GM10248 (cell line): Measurements from ENCODE around the gene IRAK4.
"Not testable (repeated sequence)": the region's sequence is repeated elsewhere in the genome, so short reads cannot be mapped to it uniquely, and the experiment has no call there.

Experiments
- CTCF ChIA-PET: fragments of 300-600 bp; sonication (Branson Sonifier 250); formaldehyde crosslinking; extraction: SDS; loops from one replicate; lab custom pipeline; 2021; ENCODE audit warnings: antibody characterized with exemption; lab: Yijun Ruan, JAX
- POLR2A ChIA-PET: fragments of 350-650 bp; sonication (Branson Sonifier 250); formaldehyde crosslinking; extraction: SDS; loops from one replicate; lab custom pipeline; 2020; ENCODE audit warnings: antibody characterized with exemption; lab: Yijun Ruan, JAX
- DNase-seq: peaks from one replicate; pipeline ENCODE4 v3.0.0; 2012; ENCODE audit errors: extremely low spot score
- TF ChIP-seq, protein P1 (sequence below): IDR thresholded peaks from 2 replicates; pipeline ENCODE4 v1.5.1; 2012; ENCODE audit warnings: mild to moderate bottlenecking, low read depth; ENCODE audit errors: extremely low read depth, missing control alignments, control extremely low read depth

IRAK4 gene

DNA sequence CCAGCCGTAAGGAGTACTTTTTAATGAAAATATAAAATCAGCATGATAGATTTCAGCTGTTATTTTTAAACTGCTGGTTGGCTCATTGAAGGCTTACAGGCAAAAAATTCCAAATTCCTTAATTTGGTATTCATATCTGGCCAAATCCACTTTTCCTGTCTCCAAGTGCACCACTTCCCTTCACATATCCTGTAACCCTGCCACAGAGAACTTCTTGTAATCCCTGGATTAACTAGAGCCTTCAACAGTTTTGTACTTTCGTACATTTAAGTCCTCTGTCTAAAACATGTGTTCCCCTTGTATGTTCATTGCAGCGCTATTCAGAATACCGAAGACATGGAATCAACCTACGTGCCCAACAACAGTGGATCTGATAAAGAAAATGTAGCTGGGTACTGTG lies 9.7 kb upstream of the IRAK4 start:
- no peak for DNase-seq
- CTCF ChIA-PET: no interaction called here
- POLR2A ChIA-PET: no interaction called here
- TF ChIP-seq, protein P1, sequence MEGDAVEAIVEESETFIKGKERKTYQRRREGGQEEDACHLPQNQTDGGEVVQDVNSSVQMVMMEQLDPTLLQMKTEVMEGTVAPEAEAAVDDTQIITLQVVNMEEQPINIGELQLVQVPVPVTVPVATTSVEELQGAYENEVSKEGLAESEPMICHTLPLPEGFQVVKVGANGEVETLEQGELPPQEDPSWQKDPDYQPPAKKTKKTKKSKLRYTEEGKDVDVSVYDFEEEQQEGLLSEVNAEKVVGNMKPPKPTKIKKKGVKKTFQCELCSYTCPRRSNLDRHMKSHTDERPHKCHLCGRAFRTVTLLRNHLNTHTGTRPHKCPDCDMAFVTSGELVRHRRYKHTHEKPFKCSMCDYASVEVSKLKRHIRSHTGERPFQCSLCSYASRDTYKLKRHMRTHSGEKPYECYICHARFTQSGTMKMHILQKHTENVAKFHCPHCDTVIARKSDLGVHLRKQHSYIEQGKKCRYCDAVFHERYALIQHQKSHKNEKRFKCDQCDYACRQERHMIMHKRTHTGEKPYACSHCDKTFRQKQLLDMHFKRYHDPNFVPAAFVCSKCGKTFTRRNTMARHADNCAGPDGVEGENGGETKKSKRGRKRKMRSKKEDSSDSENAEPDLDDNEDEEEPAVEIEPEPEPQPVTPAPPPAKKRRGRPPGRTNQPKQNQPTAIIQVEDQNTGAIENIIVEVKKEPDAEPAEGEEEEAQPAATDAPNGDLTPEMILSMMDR: no peak

DNA sequence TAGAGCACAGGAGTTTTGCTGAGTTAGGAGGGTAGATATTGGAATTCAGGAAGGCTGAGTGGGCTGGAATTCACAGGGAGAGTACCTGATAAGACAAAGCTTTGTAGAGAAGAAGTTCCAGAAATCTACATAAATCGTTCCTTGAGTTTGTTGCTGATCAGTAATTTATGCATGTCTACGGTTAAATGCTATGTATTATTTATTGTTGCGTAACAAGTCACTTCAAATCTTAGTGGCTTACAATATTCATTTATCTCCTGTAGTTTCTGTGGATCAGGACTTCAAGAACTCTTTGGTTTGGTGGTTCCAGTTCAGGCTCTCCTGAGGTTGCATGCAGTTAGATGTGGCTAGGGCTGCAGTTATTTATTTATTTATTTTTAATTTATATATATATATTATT lies 7.9 kb upstream of the IRAK4 start:
- CTCF ChIA-PET: no interaction called here

DNA sequence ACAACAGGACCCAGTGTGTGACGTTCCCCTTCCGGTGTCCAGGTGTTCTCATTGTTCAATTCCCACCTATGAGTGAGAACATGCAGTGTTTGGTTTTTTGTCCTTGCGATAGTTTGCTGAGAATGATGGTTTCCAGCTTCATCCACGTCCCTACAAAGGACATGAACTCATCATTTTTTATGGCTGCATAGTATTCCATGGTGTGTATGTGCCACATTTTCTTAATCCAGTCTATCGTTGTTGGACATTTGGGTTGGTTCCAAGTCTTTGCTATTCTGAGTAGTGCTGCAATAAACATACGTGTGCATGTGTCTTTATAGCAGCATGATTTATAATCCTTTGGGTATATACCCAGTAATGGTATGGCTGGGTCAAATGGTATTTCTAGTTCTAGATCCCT lies 7.4 kb upstream of the IRAK4 start:
- DNase-seq, POLR2A ChIA-PET, CTCF ChIA-PET: not testable (repeated sequence)

More for the DNA sequence above, 7.9 kb upstream of the IRAK4 start:
- TF ChIP-seq, protein P1: no peak
- POLR2A ChIA-PET: no interaction called here
- no peak for DNase-seq

DNA sequence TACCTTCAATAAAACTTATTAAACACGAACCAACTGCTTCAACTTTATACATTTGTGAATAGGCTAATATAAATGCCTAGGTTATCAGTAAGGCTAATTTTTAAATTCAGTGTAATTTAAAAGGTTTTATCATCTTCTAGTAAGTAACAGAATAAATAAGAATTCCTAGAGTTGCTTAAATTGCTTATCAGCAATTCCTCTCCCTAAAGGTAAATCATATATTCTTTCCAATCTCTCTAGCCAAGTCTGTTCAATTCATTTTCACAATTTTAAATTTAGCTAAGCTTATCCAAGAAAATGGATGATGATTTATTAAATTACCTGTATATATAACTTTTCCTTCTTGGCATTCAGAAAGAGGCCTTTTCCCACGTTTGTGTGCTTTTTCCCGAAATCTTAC lies 4.7 kb upstream of the IRAK4 start:
- CTCF ChIA-PET: no interaction called here
- POLR2A ChIA-PET: no interaction called here
- TF ChIP-seq, protein P1: no peak
- no peak for DNase-seq

DNA sequence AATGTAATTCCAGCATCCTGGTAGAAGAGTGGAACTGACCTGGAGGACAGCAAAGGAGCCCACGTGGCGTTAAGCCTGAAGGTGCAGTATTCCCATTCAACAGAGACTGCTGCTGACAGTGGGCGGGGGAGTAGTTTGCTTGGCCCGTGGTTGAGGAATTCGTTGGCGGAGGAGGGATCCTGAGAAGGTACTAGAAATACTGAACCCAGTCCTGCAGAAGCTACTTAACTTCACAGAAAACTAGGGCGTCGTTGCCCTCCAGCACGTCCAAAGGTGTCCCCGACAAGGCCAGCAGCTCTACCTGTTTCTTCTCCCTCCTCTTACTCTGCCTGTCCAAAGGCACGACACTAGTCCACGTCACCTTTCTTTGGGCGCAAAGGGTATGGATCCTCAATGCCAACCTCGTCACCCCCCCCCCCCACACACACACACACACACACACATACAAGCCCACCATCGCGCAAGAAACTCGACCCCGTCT lies 464 bp upstream of the IRAK4 start:
- POLR2A ChIA-PET: no interaction called here
- TF ChIP-seq, protein P1: no peak
- no peak for DNase-seq
- CTCF ChIA-PET: interaction anchor here (1.0 to 1.9 kb wide), 2 partner anchors 10 to 12 kb away, joined by 4 to 11 read pairs; no protein-coding TSS in a partner anchor

DNA sequence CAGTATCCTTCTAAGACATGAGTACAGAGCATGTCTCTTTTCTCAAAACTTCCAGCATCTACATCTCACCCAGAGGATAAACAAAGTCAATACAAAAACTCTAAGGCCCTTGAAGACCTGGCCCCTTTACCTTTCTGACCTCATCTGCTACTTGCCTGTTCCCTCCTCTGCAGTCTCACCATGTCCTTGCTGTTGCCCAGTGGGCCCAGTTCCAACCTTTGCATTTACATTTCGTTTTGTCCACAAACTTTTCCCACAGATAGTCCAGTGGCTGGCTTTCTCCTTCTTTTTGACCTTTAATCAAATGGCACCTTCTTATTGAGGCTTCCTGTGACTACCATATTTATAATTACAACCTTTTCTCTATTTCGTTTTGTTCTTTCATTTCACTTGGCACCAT lies 1.6 kb downstream of the IRAK4 start:
- TF ChIP-seq, protein P1: no peak
- ChIA-PET POLR2A (no interaction called here), CTCF (interaction anchor here (1.2 to 2.0 kb wide), 5 partner anchors 8 to 122 kb away, joined by 3 to 11 read pairs (median 7); partner anchors contain the start of gene TWF1)
- DNase-seq: no peak

DNA sequence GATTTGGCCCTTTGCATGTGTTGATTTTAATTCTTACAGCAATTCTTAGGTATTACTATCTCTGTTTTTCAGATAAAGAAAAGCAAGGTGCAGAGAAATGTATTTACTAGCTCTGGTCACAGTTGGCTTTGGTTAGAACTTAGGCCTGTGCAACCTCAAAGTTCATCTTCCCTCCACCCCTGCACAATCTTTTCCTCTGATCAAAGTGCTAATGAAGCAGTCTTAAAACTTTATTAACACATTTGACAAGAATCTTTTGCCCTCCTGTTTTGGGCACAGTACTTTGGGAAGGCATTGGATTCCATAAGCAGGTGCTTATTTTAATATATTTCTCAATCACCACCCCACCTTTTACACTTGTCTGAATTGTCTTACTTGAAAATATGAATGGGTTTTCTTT lies 2.7 kb downstream of the IRAK4 start:
- CTCF ChIA-PET: interaction anchor here (1.2 kb wide), 1 partner anchor 121 kb away, joined by 7 read pairs; no protein-coding TSS in a partner anchor

More for the DNA sequence above, 2.7 kb downstream of the IRAK4 start:
- POLR2A ChIA-PET: no interaction called here
- no peak for DNase-seq
- TF ChIP-seq, protein P1: no peak
